GM12801 (cell line): ENCODE measurements around the gene DKKL1.

Experiments used
- TF ChIP-seq, protein P1 (sequence below): IDR thresholded peaks from one replicate; pipeline ENCODE4 v1.5.1; 2011; ENCODE audit warnings: control low read depth; ENCODE audit not compliant: insufficient read length; ENCODE audit errors: extremely low read depth

DKKL1 gene

DNA sequence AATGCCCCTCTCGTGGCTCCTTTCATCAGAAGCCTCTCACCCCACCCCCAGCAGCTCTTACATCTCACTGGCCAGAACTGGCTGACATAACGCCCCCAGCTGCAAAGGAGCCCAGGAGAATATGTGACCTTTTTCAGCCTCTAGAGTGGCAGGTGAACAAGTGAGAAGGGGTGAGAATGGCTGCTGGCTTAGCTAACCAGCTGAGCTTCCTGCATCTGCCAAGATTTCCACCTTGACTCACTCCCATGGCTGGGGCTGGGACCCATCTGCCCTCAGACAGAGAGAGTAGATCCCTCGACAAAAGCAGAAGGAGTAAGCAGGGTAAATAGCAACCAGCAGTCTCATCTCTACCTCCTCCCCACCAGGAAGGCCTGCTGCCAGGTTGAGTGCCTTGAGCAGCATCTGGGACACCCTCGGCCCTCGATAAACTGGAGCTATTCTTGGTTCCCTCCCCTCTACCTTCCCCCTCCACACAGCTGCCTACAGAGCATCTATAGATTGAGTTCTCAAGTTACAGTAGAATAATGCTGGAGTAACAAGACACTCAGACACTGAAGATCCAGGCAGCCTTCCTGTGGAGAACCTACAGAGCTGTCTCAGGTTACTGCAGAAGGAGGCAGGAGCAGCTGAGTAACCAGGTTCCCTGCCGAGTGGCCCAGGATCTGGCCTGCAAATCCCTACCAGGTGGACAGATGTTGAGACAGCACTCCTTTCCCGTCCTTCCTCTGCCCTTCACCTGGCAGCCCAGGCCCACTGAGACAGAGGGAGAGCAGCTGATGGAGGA is 39.9 kb downstream of the DKKL1 start:
- TF ChIP-seq, protein P1, sequence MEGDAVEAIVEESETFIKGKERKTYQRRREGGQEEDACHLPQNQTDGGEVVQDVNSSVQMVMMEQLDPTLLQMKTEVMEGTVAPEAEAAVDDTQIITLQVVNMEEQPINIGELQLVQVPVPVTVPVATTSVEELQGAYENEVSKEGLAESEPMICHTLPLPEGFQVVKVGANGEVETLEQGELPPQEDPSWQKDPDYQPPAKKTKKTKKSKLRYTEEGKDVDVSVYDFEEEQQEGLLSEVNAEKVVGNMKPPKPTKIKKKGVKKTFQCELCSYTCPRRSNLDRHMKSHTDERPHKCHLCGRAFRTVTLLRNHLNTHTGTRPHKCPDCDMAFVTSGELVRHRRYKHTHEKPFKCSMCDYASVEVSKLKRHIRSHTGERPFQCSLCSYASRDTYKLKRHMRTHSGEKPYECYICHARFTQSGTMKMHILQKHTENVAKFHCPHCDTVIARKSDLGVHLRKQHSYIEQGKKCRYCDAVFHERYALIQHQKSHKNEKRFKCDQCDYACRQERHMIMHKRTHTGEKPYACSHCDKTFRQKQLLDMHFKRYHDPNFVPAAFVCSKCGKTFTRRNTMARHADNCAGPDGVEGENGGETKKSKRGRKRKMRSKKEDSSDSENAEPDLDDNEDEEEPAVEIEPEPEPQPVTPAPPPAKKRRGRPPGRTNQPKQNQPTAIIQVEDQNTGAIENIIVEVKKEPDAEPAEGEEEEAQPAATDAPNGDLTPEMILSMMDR: no peak

DNA sequence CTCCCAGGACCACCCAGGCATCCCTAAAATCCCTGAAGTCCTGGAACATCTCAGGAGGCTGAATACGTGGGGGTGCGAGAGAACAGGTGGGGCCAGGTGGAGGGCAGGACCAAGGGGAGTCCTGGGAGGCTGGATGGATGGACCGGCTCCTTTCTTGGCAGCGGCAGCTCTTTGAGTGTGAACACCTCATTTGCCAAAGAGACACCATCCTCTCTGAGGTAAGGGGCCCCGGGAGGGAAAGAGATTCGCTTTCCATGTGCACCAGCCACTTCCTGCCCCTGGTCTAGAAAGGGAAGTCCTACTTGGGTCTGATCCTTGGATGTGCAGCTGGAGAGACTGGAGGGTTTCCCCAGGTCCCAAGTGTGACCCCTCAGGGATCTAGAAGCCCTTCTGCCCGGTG is 43.4 kb downstream of the DKKL1 start:
- TF ChIP-seq, protein P1: no peak

DNA sequence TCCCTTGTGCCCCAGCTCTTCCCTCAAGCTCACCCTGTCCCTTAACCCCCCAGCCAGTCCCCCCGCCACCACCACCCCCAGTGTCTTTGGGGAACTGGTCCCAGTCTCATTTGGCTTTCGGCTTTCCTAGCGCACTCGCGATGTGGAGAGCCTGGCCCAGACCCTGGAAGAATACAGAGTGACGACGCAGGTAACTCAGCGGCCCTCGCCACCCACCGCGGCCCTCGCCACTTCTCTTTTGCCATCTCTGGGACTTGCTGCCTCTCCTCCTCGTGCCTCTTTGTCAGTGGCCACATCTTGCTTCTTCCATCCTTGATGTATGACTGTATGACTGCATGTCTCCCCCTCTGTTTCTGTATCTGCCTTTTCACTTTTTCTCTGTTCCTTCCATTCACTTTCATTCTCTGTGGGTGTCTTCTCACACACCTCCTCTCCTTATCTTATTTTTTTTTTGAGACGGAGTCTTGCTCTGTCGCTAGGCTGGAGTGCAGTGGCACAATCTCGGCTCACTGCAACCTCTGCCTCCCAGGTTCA is 43.9 kb downstream of the DKKL1 start:
- TF ChIP-seq, protein P1: no peak

DNA sequence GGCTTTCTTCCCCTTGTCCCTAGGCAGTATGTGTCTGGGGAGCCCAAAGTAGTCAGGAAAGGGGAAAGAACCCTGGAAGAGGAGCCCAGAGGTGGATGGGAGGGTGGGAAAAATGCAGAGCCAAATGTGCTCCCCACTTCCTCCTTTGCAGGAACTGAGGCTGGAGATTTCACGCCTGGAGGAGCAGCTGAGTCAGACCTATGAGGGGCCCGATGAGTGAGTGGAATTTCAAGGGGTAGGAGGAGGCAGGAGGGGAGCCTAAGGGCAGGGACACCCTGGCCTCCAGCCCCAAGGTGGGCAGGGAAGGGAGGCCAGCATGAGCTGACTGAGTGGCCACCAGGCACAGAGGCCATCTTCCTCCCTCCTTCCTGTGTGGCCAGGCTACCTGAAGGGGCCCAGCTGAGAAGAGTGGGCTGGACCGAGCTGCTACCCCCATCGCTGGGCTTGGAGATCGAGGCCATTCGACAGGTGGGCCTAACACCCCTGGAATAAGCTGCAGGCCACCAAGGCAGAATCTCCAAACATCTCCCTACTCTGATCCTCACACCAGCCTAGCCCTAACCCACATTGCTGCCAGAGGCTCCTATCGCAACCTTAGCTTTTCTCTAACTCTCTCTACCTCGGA is 45.3 kb downstream of the DKKL1 start:
- TF ChIP-seq, protein P1: no peak

DNA sequence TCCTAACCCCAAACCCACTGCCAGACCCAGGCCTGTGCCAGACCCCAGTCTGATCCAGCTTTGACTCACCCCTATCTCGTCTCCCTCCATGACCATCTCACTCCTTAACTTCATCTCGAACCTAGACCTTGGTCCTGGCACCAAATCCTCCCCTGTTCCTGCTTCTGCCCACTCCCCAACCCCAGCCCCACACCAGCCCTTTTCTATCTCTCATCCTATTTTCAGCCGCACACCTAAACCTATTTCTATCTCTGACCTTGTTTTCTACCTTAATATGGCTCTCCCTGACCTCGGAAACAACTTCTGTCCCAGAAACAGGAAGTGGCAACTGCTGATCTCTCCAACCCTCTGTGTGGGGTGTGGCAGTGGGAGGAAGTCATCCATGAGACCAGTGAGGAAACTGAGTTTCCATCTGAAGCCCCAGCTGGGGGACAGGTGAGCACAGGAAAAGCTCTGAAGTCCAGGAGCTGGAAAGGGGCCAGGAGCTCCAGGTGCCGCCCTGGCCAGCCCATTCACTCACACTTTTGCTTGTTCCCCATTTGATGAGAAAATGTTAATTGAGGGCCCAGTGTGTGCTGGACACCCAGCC is 45.9 kb downstream of the DKKL1 start:
- TF ChIP-seq, protein P1: no peak

DNA sequence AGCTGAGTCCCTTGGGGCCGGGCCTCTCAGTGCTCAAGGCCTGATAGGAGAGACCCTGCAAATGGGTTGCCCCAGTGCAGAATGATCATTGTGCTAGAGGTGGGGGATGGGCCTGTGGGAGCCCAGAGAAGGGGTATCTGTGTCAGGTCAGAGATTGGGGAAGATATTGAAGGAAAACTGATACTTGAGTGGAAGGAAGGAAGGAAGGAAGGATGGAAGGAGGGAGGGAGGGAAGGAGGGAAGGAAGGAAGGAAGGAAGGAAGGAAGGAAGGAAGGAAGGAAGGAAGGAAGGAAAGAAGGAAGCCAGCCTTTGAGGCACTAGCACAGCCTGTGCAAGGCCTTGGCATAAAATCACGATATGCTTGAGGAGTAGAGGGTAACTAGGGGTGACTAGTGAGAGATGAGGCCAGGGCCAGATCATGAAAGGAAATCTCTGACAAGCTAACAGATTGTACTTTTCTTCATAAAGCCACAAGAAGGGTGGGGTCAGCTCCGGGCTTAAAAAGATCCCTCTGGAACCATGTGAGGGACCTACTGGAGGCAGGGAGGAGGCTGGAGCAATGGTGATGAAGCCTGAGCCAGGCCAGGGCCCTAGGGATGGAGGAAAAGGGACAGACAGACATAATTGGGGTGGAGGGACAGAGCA is 48.1 kb downstream of the DKKL1 start:
- TF ChIP-seq, protein P1: no peak

DNA sequence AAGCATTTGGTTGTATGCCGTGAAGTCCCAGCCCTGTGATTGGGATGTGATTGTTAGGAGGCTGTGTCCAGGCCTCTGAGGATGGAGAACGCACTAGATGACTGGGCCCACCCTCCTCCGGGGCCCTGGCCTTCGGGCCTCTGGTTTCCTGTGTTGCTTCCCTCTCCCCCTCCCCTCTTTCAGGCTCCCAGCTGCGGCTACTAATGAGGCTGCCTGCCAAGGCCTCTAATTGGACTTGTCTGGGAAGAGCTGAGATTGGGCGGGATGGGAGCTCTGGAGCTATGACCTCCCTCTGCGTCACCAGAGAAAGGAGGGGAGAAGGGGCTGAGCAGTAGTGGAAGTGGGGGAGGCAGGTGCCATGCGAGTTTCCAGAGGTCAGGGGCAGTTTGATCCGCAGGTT is 49.7 kb downstream of the DKKL1 start:
- TF ChIP-seq, protein P1: no peak
